Stimulated activated CD4-positive, alpha-beta T cell treated with anti-CD3 and anti-CD28 coated beads, Interleukin-12 subunit alpha, Interleukin-12 subunit beta, amount 100 ng/mL, for 4 hours (primary cell): ENCODE results near the gene SLC25A33.

ENCODE experiments used
- DNase-seq: peaks from one replicate; pipeline ENCODE4 v3.0.0-alpha.2; 2020

The SLC25A33 gene

DNA sequence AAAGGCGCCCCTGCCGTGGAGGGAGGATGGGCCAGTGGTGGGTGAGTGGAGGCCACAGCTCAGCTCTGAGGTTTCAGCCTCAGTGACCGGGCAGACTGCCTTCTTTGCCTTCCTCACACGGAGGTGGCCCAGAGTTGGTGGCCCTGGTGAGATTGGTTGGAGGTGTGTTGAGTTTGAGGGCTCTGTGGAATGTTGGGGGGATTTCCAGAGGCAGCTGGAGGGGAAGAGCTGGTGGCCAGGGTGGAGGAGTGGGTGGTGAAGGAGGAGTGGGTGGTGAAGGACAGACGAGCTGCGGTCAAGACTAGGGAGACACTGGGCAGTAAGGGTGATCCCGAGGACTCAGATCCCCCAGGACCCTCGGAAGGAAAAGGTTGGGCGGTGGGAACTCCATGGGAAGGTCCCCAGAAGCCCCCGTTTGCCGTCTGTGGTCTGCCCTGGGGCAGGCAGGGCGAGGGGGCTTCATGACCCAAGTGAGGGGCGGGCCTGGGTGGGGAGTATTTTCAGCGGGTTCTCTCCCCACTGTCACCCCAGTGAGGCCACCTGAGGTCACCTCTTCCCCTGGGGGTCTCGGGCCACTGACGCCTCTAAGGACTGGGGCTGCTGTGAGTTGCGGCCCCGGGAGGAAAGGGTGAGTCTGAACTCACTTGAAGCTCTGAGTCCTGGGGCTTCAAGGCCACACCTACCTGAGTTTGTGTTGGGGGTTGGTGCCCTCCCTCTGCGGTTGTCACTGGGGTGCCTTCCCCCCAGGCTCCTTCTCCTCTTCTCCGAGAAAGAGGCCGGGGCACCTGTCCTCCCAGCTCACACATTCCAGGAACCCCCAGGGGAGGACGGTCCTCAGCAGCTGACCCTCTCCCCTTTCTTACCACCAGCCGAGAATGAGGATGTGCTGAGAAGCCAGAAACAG lies 89.5 kb downstream of the SLC25A33 start:
- peak; percentile 40 for DNase-seq

DNA sequence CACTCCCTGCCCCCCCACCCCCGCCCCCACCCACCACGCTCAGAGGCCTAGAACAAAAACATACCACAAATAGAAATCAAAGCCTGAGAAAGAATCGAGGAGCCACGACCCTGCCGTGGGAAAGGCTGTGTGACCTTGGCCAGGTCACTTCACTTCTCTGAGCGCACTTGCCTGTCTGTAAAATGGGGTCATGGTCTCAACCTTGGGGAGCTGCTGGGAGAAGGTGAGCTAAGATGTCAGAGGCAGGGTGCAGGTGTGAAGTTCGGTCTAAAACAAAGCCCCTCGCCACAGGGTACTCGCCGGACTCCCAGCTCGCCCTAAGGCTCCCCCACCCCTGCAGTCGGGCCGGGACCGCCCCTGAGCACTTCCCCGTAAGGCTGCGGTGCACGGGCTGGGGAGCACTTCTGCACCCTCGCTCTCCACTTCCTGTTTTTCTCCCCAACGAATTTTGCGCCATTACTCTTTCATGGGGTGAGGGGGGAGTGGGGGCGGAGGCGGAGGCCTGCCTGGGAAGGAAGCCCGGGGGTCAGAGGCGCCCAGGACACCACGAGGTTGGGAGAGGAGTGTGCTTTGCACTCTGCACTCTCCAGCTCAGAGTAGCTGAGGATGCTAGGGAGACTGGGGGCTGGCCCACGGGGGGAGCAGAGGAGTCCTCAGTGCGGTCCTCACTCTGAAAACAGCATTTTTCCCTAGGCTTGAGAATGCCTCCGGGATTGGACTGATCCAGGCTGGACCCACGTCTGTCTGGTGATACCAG lies 90.4 kb downstream of the SLC25A33 start:
- DNase-seq: peak; percentile 54

DNA sequence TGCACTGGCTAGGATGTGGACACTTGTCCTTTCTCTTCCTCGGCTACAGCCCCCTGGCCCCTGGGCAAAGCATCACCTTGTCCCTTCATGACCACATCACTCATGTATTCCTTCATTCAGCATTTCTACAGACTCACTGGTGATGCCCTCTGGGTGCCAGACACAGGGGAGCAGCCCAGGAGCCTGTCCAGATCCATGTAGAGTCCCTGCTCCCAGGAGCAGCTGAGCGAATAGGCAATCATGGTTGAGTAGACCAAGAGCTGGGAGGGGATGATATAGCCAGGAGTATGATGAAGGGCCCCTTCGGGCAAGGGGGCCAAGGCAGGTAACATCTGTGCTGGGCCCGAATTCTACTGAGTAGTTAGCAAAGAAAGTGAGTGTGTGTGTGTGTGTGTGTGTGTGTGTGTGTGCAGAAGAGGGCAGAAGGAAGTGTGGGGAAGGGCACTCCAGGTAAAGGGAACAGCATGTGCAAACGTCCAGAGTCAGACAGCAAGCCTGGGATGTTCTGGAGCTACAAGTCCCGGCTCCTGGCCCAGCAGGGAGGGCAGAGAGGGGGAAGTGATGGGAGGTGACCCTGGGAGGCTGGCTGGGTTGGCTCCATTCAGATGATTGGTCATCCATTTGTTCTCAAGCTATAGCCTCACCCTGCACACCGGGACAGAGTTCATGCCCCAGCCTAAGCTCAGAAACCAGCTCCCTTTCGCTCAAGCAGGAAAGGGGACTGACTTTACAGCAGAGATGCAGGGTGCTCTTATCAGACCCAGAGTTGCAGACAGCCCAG lies 91.3 kb downstream of the SLC25A33 start:
- peak; percentile 14 for DNase-seq

DNA sequence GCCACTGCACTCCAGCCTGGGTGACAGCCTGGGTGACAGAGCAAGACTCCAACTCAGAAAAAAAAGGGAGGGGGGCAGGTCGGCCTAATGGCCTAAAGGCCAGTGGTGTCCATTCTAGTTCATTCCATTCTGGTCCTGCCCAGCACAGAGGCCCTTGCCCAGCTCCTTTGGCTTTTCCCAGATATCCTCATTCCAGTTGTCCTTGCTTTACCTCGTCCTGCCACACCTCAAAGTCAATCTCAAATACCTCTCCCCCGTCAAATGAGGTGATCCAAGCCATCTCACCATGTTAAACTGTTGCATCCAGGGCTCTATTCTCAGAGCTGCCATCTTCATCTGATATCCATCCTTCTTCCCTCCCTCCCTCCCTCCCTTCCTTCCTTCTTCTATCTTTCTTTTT lies 92.3 kb downstream of the SLC25A33 start:
- no peak for DNase-seq

DNA sequence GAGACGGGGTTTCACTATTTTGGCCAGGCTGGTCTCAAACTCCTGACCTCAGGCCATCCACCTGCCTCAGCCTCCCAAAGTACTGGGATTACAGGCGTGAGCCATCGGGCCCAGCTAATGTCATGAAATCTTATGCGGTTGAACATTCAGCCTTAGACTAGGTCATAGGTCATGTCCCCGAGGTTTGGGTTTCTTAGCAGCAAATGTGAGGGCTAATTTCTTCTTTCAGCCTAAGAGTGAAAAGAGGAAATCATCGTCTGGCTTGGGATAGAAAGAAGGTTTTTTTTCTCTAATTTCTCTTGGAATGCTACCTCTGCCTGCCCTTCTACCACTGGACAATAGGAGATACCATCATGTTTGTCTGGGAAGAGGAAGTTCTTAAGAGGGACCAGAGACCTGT lies 94.2 kb downstream of the SLC25A33 start:
- no peak for DNase-seq

DNA sequence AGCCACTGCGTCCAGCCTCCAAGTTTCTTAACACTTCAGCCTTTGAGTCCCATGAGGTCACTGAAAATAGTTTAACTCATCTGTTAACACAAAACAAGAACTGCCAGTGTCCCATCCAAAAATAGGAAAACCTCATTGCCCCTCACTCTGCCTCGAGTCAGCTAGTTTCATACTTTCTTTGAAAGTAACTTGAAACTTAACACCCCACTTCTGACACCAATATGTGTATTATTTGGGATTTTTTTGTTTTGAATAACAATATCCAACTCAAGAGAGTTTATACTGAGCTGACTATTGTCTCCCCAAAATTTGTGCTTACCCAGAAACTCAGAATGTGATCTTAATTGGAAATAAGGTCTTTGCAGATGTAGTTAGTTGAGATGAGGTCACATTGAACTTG lies 95.3 kb downstream of the SLC25A33 start:
- no peak for DNase-seq
